ENCODE measurements around the gene SLC9A9.

DNA sequence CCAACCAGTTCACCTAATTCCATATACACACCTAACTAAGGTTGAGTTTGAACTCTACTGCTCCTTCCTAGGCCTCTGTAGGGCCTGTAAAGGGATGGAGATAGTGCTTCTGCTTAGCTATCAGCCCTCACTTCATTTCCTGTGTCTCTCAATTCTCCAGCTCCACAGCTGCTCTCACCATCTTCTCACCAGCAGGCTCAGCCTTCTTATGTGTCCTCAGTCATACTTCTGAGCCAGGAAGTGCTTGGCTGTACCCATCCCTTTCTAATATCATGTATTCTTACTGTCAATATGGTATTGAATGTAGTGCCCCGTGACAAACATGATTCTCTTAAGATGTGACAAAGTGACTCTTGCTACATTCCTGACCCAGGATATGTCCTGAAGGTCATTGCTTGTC lies 116.9 kb downstream of the SLC9A9 start:
- TF ChIP-seq EP300 (IDR thresholded peaks at IDR 0.05; ENCODE audit: low read length) (no peak), RAD21 (CRISPR knock-in tag; conservative IDR thresholded peaks at IDR 0.05 in 1 of 2, IDR thresholded peaks at IDR 0.05 in 1 of 2) (no peak), U2AF1 (optimal IDR thresholded peaks at IDR 0.05; ENCODE audit: low read depth, low read length) (no peak), RFX5 (IDR thresholded peaks at IDR 0.05; ENCODE audit: low read depth, low read length) (no peak), CBX1 (IDR thresholded peaks at IDR 0.05; ENCODE audit: low read depth) (no peak)
- TF ChIP-seq, protein P1, sequence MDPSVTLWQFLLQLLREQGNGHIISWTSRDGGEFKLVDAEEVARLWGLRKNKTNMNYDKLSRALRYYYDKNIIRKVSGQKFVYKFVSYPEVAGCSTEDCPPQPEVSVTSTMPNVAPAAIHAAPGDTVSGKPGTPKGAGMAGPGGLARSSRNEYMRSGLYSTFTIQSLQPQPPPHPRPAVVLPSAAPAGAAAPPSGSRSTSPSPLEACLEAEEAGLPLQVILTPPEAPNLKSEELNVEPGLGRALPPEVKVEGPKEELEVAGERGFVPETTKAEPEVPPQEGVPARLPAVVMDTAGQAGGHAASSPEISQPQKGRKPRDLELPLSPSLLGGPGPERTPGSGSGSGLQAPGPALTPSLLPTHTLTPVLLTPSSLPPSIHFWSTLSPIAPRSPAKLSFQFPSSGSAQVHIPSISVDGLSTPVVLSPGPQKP (CRISPR knock-in tag; IDR thresholded peaks at IDR 0.05) = no peak
- TF ChIP-seq, protein P2, sequence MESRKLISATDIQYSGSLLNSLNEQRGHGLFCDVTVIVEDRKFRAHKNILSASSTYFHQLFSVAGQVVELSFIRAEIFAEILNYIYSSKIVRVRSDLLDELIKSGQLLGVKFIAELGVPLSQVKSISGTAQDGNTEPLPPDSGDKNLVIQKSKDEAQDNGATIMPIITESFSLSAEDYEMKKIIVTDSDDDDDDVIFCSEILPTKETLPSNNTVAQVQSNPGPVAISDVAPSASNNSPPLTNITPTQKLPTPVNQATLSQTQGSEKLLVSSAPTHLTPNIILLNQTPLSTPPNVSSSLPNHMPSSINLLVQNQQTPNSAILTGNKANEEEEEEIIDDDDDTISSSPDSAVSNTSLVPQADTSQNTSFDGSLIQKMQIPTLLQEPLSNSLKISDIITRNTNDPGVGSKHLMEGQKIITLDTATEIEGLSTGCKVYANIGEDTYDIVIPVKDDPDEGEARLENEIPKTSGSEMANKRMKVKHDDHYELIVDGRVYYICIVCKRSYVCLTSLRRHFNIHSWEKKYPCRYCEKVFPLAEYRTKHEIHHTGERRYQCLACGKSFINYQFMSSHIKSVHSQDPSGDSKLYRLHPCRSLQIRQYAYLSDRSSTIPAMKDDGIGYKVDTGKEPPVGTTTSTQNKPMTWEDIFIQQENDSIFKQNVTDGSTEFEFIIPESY (CRISPR knock-in tag; IDR thresholded peaks at IDR 0.05) = no peak
- TF ChIP-seq, protein P3, sequence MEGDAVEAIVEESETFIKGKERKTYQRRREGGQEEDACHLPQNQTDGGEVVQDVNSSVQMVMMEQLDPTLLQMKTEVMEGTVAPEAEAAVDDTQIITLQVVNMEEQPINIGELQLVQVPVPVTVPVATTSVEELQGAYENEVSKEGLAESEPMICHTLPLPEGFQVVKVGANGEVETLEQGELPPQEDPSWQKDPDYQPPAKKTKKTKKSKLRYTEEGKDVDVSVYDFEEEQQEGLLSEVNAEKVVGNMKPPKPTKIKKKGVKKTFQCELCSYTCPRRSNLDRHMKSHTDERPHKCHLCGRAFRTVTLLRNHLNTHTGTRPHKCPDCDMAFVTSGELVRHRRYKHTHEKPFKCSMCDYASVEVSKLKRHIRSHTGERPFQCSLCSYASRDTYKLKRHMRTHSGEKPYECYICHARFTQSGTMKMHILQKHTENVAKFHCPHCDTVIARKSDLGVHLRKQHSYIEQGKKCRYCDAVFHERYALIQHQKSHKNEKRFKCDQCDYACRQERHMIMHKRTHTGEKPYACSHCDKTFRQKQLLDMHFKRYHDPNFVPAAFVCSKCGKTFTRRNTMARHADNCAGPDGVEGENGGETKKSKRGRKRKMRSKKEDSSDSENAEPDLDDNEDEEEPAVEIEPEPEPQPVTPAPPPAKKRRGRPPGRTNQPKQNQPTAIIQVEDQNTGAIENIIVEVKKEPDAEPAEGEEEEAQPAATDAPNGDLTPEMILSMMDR (IDR thresholded peaks at IDR 0.05 in 2 of 3, conservative IDR thresholded peaks at IDR 0.05 in 1 of 3; ENCODE audit: insufficient read depth in 2 of 3, low read depth in 1 of 3, low read length in 3 of 3) = no peak
- TF ChIP-seq, protein P4, sequence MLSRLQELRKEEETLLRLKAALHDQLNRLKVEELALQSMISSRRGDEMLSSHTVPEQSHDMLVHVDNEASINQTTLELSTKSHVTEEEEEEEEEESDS (CRISPR knock-in tag; IDR thresholded peaks at IDR 0.05) = no peak
